Measurements from ENCODE around the gene CDK18. TPM values are rescaled to one million over a fixed set of nuclear protein-coding genes. Genes with fewer than 3 reads are reported as not detected.

The CDK18 gene
- total RNA-seq, 1 donor from 2014 or later: 17.8 TPM

DNA sequence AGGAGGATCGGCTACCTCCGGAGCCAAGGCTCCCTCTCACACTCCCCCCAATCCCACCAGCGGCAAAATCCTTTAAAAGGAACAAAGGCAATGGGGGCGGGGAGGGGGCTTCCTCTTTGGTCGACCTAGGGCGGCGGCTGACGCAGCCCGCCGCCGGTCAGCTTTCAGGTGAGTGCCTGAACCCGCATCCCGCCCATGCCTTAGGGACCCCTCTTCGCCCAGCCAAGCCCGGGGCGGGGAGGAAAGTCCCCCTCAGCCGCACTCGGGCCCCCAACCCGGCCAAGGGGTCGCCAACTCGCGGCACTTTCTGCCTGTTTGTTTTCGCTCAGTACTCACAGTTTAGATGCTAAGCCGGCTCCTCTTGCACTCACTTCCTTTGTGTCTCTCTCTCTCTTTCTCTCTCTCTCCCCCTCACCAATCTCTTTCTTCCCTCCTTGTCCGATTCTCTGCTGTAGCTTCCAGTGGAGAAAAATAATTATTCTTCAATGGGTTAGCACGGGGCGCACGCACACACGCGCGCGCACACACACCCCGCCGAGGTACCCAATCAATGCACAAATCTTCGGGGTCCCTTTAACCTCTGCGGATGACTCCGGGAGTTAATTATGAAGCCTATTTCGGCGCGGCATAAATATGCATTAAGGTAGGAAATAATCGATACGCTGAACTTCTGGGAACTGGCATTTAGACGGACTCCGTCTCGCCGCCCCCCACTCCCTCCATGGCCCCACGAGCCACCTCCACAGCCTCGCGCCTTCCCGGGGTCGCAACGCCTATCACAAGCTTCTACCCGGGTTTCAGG, 48.7 kb upstream of the CDK18 start, which contains the start of gene BLACAT1:
Gene BLACAT1 (minus strand): TSS at position 465 of the 802 bp plus-strand sequence.
- Histone ChIP-seq H3K9ac (ENCODE audit: low read length) (no peak within 1 kb of the TSS), H3K36me3 (ENCODE audit: insufficient read depth, low read length) (no peaks in the 10 kb centered on the region), H3K4me2 (ENCODE audit: low read length) (peak within 1 kb of the TSS; percentile 50), H3K4me3 (ENCODE audit: insufficient read depth, low read depth, low read length) (no peak within 1 kb of the TSS), H3K27ac (ENCODE audit: low read depth, low read length) (no peak within 1 kb of the TSS), H3K27me3 (ENCODE audit: insufficient read depth, low read length) (peaks cover 65% of the 10 kb centered on the region), H2AFZ (ENCODE audit: low read depth, low read length) (peak within 1 kb of the TSS; percentile 18), H3K79me2 (ENCODE audit: insufficient read depth, low read length) (no peaks in the 10 kb centered on the region), H4K20me1 (ENCODE audit: insufficient read depth, low read length) (peaks cover 4% of the 10 kb centered on the region), H3K9me3 (ENCODE audit: insufficient read depth, low read depth, low read length) (no peaks in the 10 kb centered on the region), H3K4me1 (ENCODE audit: insufficient read depth, low read length) (peaks cover 2% of the 10 kb centered on the region)
- Mint-ChIP-seq H3K4me1 (ENCODE audit: low read depth, unreplicated experiment) (peaks cover 13% of the 10 kb centered on the region), H3K27me3 (ENCODE audit: low read depth, unreplicated experiment) (peaks cover 57% of the 10 kb centered on the region), H3K36me3 (ENCODE audit: low read depth, unreplicated experiment) (no peaks in the 10 kb centered on the region), H3K4me3 (ENCODE audit: unreplicated experiment) (peak within 1 kb of the TSS; percentile 80), H3K9me3 (ENCODE audit: unreplicated experiment) (no peaks in the 10 kb centered on the region), H3K27ac (ENCODE audit: unreplicated experiment) (peak within 1 kb of the TSS; percentile 68)
- no peak for FAIRE-seq
- TF ChIP-seq, protein P1, sequence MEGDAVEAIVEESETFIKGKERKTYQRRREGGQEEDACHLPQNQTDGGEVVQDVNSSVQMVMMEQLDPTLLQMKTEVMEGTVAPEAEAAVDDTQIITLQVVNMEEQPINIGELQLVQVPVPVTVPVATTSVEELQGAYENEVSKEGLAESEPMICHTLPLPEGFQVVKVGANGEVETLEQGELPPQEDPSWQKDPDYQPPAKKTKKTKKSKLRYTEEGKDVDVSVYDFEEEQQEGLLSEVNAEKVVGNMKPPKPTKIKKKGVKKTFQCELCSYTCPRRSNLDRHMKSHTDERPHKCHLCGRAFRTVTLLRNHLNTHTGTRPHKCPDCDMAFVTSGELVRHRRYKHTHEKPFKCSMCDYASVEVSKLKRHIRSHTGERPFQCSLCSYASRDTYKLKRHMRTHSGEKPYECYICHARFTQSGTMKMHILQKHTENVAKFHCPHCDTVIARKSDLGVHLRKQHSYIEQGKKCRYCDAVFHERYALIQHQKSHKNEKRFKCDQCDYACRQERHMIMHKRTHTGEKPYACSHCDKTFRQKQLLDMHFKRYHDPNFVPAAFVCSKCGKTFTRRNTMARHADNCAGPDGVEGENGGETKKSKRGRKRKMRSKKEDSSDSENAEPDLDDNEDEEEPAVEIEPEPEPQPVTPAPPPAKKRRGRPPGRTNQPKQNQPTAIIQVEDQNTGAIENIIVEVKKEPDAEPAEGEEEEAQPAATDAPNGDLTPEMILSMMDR (IDR thresholded peaks at IDR 0.05; ENCODE audit: insufficient read depth, low read depth, low read length): no peak
- TF ChIP-seq EZH2 (IDR thresholded peaks at IDR 0.05; ENCODE audit: insufficient read depth, low read length): peak; percentile 62
- no peak for DNase-seq (ENCODE audit: low read depth)

DNA sequence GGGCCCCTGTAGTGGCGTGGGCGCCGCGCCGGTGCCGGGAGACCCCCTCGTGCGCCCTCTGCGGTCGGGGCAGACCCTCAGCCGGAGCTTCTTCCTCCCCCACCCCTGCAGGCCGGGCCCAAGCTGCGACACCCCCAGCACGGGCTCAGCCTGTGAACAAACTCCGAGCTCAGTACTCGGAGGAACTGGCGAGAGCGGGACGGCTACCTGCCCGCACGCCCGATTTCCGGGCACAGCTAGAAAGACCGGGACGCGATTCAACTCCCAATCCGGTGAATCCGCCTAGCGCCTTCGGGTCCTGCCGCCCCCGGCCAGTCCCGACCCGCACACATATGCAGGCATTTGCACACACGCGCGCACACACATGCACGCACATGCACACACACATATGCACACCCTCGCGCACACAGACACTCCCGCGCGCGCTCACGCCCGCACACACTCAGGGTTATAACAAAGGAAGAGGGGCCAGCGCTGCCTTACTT, 48.0 kb upstream of the CDK18 start:
- Histone ChIP-seq H3K4me1 (ENCODE audit: insufficient read depth, low read length) (peaks cover 2% of the 10 kb centered on the region), H3K4me3 (ENCODE audit: insufficient read depth, low read depth, low read length) (no peak overlapping the region), H3K9ac (ENCODE audit: low read length) (no peak overlapping the region), H3K79me2 (ENCODE audit: insufficient read depth, low read length) (no peaks in the 10 kb centered on the region), H3K27me3 (ENCODE audit: insufficient read depth, low read length) (peaks cover 70% of the 10 kb centered on the region), H2AFZ (ENCODE audit: low read depth, low read length) (peak overlapping the region; percentile 18), H3K9me3 (ENCODE audit: insufficient read depth, low read depth, low read length) (no peaks in the 10 kb centered on the region), H4K20me1 (ENCODE audit: insufficient read depth, low read length) (peaks cover 4% of the 10 kb centered on the region), H3K36me3 (ENCODE audit: insufficient read depth, low read length) (no peaks in the 10 kb centered on the region), H3K4me2 (ENCODE audit: low read length) (peak overlapping the region; percentile 50), H3K27ac (ENCODE audit: low read depth, low read length) (no peak overlapping the region)
- peak; percentile 96 for TF ChIP-seq EZH2 (IDR thresholded peaks at IDR 0.05; ENCODE audit: insufficient read depth, low read length)
- TF ChIP-seq, protein P1 (IDR thresholded peaks at IDR 0.05; ENCODE audit: insufficient read depth, low read depth, low read length): no peak
- Mint-ChIP-seq H3K27ac (ENCODE audit: unreplicated experiment) (no peak overlapping the region), H3K27me3 (ENCODE audit: low read depth, unreplicated experiment) (peaks cover 59% of the 10 kb centered on the region), H3K36me3 (ENCODE audit: low read depth, unreplicated experiment) (no peaks in the 10 kb centered on the region), H3K4me3 (ENCODE audit: unreplicated experiment) (peak overlapping the region; percentile 80), H3K4me1 (ENCODE audit: low read depth, unreplicated experiment) (peaks cover 7% of the 10 kb centered on the region), H3K9me3 (ENCODE audit: unreplicated experiment) (no peaks in the 10 kb centered on the region)
- no peak for FAIRE-seq
- no peak for DNase-seq (ENCODE audit: low read depth)

Data from astrocyte (in vitro differentiated cells and primary cell).